Smooth muscle cell (in vitro differentiated cells): ENCODE data around the gene CCZ1. TPM values are rescaled to one million over a fixed set of nuclear protein-coding genes. Genes with fewer than 3 reads are reported as not detected.
"Not testable (repeated sequence)": the region's sequence is repeated elsewhere in the genome, so short reads cannot be mapped to it uniquely, and the experiment has no call there.

ENCODE experiments used
- DNase-seq: peaks from one replicate; lab custom pipeline; 2025; ENCODE audit not compliant: unreplicated experiment; lab: John Stamatoyannopoulos, UW
- H2AFZ ChIP-seq: fragments of 200-600 bp; sonication (generic); 2 replicates; pipeline ENCODE4 v1.6.0; 2016; ENCODE audit warnings: antibody characterized with exemption, low read depth, mild to moderate bottlenecking
- H3F3A ChIP-seq: fragments of 200-600 bp; sonication (generic); 2 replicates; pipeline ENCODE4 v1.6.0; 2017; ENCODE audit warnings: antibody characterized with exemption, low read depth
- H3K27ac ChIP-seq: fragments of 200-600 bp; sonication (generic); 2 replicates; pipeline ENCODE4 v1.5.1; 2016; ENCODE audit warnings: low read depth, mild to moderate bottlenecking
- H3K27me3 ChIP-seq: fragments of 200-600 bp; sonication (generic); 2 replicates; pipeline ENCODE4 v1.6.1; 2016; ENCODE audit warnings: low read depth, mild to moderate bottlenecking
- H3K36me3 ChIP-seq: fragments of 200-600 bp; sonication (generic); 2 replicates; pipeline ENCODE4 v1.5.1; 2016; ENCODE audit warnings: low read depth
- H3K4me1 ChIP-seq: fragments of 200-600 bp; sonication (generic); 2 replicates; pipeline ENCODE4 v1.5.1; 2016; ENCODE audit warnings: low read depth
- H3K4me2 ChIP-seq: fragments of 200-600 bp; sonication (generic); 2 replicates; pipeline ENCODE4 v1.6.0; 2016; ENCODE audit warnings: mild to moderate bottlenecking
- H3K4me3 ChIP-seq: fragments of 200-600 bp; sonication (generic); 2 replicates; pipeline ENCODE4 v1.5.1; 2016; ENCODE audit warnings: mild to moderate bottlenecking
- H3K79me2 ChIP-seq: fragments of 200-600 bp; sonication (generic); 2 replicates; pipeline ENCODE4 v1.6.0; 2016; ENCODE audit warnings: low read depth, mild to moderate bottlenecking
- H3K9ac ChIP-seq: fragments of 200-600 bp; sonication (generic); 2 replicates; pipeline ENCODE4 v1.6.0; 2016; ENCODE audit warnings: low read depth
- H3K9me3 ChIP-seq: fragments of 200-600 bp; sonication (generic); replicated peaks from 2 replicates; pipeline ENCODE4 v1.5.1; 2016; ENCODE audit warnings: low read depth
- H4K20me1 ChIP-seq: fragments of 200-600 bp; sonication (generic); 2 replicates; pipeline ENCODE4 v1.6.0; 2016; ENCODE audit warnings: low read depth
- CTCF ChIP-seq: fragments of 200-600 bp; sonication (generic); IDR thresholded peaks from 2 replicates; pipeline ENCODE4 v1.5.1; 2017; ENCODE audit warnings: borderline replicate concordance, mild to moderate bottlenecking, antibody characterized with exemption; ENCODE audit not compliant: insufficient read depth, poor library complexity, severe bottlenecking
- WGBS: methylation state at CpG from one replicate; pipeline ENCODE4 v1.1.7; 2016; ENCODE audit warnings: low lambda C conversion rate; 5-methylcytosine and 5-hydroxymethylcytosine counted together
- polyA plus RNA-seq: library from polyadenylated mRNA; unstranded; fragments of >200 nt; fragmentation: Nextera tagmentation; extraction: Ambion mirVana; gene quantifications from 2 replicates; pipeline ENCODE4 v1.2.1, GENCODE V29; 2016
- total RNA-seq: library from RNA; depleted of rRNA; stranded (reverse); fragments of >200 nt; gene quantifications from 2 replicates; pipeline ENCODE4 v1.2.3, GENCODE V29; 2014

The CCZ1 gene
- total and polyA plus RNA-seq, 2 experiments from 2014 or later, result 102 to 104 TPM

- Histone ChIP-seq H3K9me3 (no peaks in the 10 kb centered on the region), H3K9ac (no peak overlapping the region), H3K4me3 (no peak overlapping the region), H3K79me2 (no peaks in the 10 kb centered on the region), H3K36me3 (no peaks in the 10 kb centered on the region), H2AFZ (no peak overlapping the region), H3K4me1 (no peaks in the 10 kb centered on the region), H3F3A (no peaks in the 10 kb centered on the region), H3K4me2 (peak overlapping the region; percentile 36), H3K27ac (no peak overlapping the region), H4K20me1 (no peaks in the 10 kb centered on the region), H3K27me3 (no peaks in the 10 kb centered on the region)
- 61% methylated on average over 7 of the region's 7 CpGs for WGBS
- TF ChIP-seq CTCF, result no peak
- DNase-seq, result no peak
Observed at GRCh38 chr7:5872326-5872725, 26.2 kb upstream of the CCZ1 start.

- not testable (repeated sequence) for H2AFZ ChIP-seq
- 77% methylated on average over 3 of the region's 3 CpGs for WGBS
Observed at GRCh38 chr7:5879591-5879990, 18.9 kb upstream of the CCZ1 start.

GRCh38 chr7:5880106-5880505 lies 18.4 kb upstream of the CCZ1 start:
- not testable (repeated sequence) for DNase-seq, H3K27me3 ChIP-seq, H3K9ac ChIP-seq

More at GRCh38 chr7:5879591-5879990, 18.9 kb upstream of the CCZ1 start:
- H3K9me3 ChIP-seq, H3K4me3 ChIP-seq, H3F3A ChIP-seq, DNase-seq, H3K4me1 ChIP-seq, H4K20me1 ChIP-seq, H3K36me3 ChIP-seq, H3K9ac ChIP-seq, H3K79me2 ChIP-seq, H3K4me2 ChIP-seq, H3K27me3 ChIP-seq, H3K27ac ChIP-seq: not testable (repeated sequence)

GRCh38 chr7:5884431-5884830 lies 14.1 kb upstream of the CCZ1 start:
- H3K9ac ChIP-seq, DNase-seq, H3K27me3 ChIP-seq, H3K4me3 ChIP-seq, H3K36me3 ChIP-seq, H3K4me2 ChIP-seq, H4K20me1 ChIP-seq, H3K9me3 ChIP-seq, H2AFZ ChIP-seq, H3K27ac ChIP-seq, H3K4me1 ChIP-seq, H3K79me2 ChIP-seq, H3F3A ChIP-seq: not testable (repeated sequence)
- WGBS, result 95% methylated on average over 5 of the region's 5 CpGs

More at GRCh38 chr7:5880106-5880505, 18.4 kb upstream of the CCZ1 start:
- 84% methylated on average over 6 of the region's 6 CpGs for WGBS
- H3K79me2 ChIP-seq, H4K20me1 ChIP-seq, H2AFZ ChIP-seq, H3K36me3 ChIP-seq, H3K27ac ChIP-seq, H3K4me2 ChIP-seq, H3K4me3 ChIP-seq, H3K4me1 ChIP-seq, H3F3A ChIP-seq, H3K9me3 ChIP-seq: not testable (repeated sequence)

GRCh38 chr7:5888021-5888420 lies 10.5 kb upstream of the CCZ1 start:
- H3F3A ChIP-seq, H3K27ac ChIP-seq, H3K9ac ChIP-seq, H3K27me3 ChIP-seq, H3K79me2 ChIP-seq, H4K20me1 ChIP-seq, DNase-seq, H3K9me3 ChIP-seq, H3K4me3 ChIP-seq, H3K36me3 ChIP-seq, H3K4me2 ChIP-seq, H2AFZ ChIP-seq, H3K4me1 ChIP-seq: not testable (repeated sequence)
- 90% methylated on average over 5 of the region's 5 CpGs for WGBS

GRCh38 chr7:5890244-5890643 lies 8.3 kb upstream of the CCZ1 start:
- DNase-seq, H3F3A ChIP-seq, H4K20me1 ChIP-seq, H3K36me3 ChIP-seq, H3K4me2 ChIP-seq, H3K4me3 ChIP-seq, H3K9ac ChIP-seq, H3K79me2 ChIP-seq, H3K27me3 ChIP-seq, H3K27ac ChIP-seq, H3K9me3 ChIP-seq, H2AFZ ChIP-seq, H3K4me1 ChIP-seq: not testable (repeated sequence)
- WGBS, result 95% methylated on average over 2 of the region's 2 CpGs
